GM18870 (cell line): ENCODE measurements around the gene RAB23.
A peak's percentile ranks its signal among the peaks of the same experiment; 100 is the strongest.
"Not testable (repeated sequence)": the region's sequence is repeated elsewhere in the genome, so short reads cannot be mapped to it uniquely, and the experiment has no call there.

Experiments used
- ATAC-seq: cut with Tn5 transposase; IDR thresholded peaks from one replicate; pipeline ENCODE4 v1.9.1; 2021; ENCODE audit warnings: moderate library complexity; ENCODE audit not compliant: unreplicated experiment

The RAB23 gene

DNA sequence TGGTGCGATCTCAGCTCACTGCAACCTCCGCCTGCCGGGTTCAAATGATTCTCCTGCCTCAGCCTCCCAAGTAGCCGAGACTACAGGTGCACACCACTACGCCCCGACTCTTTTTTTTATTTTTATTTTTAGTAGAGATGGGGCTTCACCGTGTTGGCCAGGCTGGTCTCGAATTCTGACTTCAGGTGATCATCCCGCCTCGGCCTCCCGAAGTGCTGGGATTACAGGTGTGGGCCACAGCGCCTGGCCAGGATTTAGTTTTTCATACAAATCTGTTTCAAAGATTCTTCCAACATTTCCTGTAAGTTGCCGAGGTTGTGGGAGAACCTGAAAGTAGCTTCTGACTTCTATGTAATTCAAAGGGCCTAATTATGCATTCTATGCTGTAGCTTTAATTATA, 21.4 kb upstream of the RAB23 start:
- ATAC-seq, result not testable (repeated sequence)

DNA sequence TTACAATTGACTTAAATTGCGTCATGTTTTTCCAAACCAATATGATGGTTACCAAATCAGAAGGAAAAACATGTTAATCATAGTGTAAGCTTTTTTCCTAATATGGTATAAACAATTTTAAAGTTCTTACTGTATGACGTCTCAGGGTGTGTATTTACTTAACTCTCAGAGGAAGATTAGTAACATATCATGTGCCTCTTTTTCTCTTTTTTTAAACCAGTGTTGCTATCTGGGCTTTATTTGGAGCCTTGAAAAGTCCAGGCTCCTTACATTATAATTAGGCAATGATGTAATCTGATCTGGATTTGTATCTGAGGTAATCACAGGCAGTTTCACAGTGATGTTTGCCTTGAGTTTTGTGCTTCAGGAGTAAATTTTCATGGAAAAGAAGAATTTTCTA, 20.4 kb upstream of the RAB23 start:
- no peak for ATAC-seq

DNA sequence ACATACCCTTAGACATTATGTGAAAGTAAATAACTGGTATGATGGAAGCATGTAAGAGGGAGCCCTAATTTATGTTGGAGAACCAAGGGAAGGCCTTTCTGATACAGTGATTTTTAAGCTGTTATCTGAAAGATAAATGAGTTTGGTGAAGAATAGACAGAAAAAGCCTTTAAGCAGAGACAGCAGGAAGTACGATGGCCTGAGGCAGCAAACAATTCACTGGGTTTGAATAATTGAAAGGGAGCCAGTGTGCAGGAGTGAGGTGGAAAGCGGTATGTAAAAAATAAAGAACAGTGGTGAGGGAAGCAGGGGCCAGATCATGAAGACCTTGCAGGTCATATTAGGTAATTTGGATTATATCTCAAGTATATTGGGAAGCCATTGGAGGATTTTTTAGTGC, 4.1 kb upstream of the RAB23 start:
- ATAC-seq, result no peak

DNA sequence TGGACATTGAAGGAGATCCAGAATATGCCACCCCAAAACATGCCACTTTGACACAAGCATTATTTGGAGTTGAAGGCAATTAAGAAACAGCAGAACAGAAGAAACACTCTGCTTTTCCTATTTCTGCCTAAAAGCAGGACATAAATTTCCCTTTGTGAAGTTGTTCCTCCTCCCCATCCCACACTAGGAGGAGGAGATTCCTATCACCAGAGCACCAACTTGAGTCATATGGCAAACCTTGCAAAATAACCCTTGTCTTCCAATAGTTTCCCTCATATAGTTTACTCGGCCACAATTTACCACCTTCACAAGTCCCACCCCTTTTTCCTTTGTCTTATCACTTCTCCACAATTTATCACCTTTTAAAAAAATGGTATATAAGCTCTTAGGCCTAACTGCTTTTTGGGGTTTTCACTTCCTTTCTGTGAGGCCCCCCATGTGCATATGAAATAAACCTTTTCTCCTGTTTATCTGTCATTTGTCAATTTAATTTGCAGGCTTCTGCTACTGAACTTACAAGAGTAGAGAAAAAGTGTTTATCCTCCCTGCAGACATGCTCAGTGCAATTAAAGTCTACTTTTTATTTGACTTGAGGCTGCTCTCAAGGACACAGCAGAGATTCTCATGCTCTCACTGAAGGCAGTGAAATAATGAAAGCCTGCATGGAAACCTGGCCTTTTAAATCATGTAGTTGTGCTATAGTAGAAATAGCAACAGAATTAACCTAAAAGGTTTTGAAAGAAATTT, 2.8 kb upstream of the RAB23 start:
- no peak for ATAC-seq

DNA sequence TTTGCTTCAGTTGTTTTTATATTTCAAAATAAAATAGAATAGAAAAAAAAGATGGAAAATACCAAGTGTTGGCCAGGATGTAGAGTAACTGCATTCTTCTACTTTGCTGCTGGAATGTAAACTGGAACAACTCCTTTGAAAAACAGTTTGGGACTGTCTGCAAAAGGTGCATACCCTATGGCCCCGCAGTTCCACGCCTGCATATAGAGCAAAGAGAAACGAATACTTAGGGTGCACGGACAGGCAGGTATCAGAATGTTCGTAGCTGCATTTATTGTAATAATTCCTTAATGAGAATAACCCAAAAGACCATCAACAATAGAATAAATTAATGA, 603 bp upstream of the RAB23 start:
- no peak for ATAC-seq

DNA sequence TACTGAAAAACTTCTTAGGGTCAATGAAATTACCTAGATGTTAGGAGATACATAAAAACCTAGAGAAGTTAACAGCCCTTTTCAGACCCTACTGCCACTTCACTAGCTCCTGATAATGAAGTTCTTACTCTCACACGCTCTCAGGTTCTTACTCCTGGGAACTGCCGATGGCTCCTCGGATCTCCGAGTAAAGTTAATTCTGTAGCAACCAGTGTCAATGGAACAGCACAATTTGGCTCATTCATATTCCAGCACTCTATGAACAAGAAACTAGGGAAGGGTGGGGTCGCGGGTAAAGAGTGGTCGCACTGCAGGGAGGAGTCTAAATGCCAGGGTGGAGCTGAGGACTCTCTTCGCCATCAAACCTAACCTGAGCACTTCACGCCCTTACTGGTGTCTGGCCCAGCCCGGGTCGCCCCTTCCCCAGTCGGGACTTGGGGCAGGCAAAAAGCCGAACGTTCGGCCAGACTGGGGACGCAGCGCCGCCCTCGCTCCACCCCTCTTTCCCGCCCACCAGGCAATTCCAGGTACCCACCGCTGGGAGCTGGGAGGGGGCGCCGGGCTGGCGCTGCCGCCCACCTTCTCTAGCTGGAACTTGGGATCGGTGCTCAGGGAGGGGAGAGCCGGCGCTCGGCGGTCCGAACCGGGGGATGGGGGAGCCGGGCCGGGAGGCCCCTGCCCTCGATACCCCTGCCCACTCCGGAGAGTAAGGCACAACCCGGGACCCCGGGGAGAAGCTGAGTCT, 744 bp downstream of the RAB23 start:
- peak; percentile 38 for ATAC-seq

DNA sequence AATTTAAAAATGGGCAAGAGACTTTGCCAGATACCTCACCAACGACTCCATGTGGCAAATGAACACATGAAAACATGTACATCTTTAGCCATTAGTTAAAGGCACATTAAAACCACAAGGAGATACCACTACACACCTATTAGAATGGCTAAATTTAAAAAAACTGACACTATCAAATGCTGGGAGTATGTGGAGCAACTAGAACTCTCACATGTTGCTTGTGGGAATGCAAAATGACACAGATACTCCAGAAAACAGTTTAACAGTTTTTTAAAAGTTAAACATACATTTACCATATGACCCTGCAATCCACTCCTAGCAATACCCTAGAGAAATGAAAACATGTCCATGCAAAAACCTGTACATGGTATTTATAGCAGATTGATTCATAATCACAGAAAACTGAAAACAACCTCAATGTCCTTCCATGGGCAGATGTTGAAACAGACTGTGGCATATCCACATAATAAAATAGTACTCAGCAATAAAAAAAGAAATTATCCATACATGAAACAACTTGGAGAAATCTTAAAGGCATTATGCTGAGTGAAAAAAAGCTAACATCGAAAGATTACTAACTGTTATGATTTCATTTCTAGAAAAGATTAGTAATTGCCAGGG, 1.9 kb downstream of the RAB23 start:
- no peak for ATAC-seq

DNA sequence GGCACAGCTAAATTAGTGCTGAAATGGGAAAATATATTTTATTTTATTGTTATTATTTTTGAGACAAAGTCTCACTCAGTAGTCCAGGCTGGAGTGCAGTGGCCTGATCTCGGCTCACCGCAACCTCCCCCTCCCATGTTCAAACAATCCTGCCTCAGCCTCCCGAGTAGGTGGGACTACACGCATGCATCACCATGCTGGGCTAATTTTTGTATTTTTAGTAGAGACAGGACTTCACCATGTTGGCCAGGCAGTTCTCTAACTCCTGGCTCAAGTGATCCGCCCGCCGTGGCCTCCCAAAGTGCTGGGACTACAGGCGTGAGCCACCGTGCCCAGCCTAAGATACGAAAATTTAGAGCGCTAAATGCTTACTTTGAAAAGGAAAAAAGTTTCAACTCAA, 4.8 kb downstream of the RAB23 start:
- no peak for ATAC-seq

DNA sequence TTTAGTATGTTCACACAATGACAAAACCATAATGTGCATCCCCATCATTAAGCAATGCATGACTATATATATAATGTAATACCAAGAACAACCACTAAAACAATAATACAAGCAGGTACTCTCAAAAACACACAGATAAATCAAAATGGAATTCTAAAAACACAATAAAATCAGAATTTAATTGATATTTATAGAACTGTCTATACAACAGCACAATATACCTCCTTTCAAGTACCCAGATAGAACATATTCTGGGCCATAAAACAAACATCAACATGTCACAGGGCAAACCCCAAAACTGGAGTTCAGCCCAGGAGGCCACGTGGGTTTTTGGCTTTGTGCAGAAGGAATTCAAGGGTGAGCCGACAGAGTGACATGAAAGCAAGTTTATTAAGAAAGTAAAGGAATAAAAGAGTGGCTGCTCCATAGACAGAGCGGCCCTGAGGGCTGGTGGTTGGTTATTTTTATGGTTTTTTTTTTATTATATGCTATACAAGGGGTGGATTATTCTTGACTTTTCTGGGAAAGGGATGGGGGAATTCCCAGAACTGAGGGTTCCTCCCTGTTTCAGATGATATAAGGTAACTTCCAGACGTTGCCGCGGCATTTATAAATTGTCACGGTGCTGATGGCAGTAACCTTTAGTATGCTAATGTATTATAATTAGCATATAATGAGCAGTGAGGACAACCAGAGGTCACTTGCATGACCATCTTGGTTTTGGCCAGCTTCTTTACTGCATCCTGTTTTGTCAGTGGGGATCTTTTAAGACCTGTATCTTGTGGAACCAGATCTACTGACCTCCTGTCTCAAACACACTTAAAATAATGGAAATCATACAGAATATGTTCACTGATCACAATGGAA, 5.6 kb downstream of the RAB23 start:
- no peak for ATAC-seq

DNA sequence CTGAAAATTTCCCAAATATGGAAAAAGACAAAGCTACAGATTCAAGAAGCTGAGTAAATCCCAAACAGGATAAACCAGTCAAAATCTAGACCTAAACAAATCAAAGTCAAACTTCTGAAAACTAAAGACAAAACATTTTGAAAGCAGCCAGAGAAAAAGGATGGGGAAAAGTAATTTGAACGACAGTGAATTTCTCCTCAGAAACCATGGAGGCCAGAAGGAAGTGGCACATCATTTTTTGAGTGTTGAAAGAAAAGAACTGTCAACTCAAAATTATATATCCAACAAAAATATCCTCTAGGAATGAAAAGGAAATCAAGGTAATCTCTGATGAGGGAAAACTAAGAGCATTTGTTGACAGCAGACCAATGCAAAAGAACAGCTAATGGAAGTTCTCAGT, 6.8 kb downstream of the RAB23 start:
- no peak for ATAC-seq

DNA sequence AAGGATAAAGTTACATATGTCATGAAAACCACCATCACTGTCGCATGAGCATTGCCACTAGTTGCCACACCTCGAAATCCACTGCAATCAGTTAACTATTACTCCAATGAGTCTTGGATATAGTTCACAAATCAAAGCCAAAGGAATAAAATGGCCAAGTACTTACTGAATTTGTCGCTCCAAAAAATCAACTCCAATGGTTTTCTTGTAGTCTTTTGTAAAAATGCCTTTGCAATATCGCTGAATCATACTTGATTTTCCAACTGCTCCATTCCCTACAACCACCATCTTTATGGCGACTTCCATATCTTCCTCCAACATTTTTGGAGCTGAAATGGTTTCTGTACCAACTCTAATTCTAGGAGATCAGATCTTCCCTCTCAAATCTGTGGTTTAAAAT, 12.0 kb downstream of the RAB23 start:
- no peak for ATAC-seq

DNA sequence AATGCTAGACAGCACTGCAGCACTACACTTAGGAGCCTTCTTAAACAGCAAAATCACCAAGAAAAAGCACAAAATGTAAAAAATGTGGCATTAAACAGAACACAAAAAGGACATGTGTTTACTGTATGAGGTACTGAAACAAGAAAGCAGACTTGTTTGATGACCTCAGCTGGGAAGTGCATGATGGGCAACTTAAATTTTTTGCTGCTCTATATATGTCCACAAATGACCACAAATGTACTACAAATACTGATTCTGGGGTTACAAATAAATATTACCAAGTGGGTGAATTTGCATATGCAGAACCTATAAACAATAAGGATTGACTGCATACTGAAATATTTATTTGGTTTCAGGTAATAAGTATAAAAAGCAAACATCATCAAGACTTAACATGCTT, 13.1 kb downstream of the RAB23 start:
- ATAC-seq, result no peak

DNA sequence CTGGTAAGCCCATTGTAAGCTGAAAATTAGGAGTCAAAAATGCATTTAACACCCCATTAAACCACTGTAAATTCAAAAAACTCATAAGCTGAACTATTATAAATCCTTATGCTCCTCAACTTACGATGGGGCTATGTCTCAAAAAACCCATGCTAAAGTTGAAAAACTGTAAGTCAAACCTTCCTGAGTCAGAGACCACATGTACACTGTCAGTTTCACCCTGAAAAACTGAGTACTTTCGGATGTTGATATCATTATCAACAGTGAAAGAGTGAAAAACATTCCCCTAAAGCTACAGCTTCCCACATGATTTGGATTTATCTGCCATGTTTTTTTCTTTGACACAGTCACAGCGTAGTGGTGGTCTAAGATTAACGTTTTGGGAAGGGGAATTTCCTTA, 14.2 kb downstream of the RAB23 start:
- no peak for ATAC-seq

DNA sequence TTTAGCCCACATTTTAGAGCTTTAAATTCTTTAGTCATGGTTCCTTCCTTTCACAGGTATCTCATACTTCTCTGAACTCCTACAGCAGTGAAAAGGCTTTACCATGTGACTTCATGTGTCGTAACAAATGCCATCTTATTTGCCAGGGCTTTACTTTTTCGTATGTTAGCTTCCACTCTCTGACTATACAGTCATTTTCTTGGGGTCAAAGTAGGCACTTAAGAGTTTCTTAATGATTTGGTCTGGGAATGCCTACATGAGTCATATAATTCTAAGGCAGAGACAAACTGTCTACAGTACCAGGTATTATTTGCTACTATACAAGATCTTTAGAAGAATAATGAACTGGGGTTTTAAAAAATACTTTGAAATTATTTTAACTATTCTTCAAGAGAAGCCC, 15.0 kb downstream of the RAB23 start:
- ATAC-seq, result no peak

DNA sequence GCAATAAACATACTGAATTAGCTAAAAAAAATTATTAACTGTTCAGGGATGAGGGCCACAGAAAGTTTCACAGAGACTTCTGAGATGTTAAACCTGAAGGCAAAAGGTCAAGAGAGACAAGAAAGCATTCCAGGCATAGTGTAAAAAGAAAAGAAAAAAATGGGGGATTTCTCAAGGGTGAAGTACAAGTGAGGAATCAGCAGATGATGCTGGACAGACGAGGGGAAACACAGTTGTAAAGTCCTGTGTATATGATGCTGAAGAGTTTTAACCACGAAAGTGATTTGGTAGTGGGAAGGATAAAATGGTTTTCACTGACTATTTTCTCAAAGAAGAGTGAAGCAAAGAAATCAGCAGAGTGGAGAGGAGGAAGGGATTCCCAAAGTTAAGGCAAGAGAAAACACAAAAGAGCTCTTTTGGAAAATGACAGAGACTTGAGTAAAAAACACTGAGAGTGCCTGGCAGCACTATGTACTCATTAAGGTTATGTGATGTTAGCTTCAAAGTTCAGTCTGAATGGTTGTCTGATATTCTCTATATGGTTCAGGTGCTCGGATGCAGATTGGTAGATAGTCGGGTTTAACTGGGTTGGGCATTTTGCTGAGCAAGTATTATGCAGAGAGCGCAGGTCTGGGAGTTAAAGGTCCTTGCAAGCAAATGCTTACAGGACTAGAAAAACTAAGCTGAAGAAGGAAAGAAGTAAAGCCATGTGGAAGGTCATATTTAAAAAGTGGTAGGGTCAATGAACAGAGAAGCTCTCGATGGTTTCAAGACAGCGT, 16.4 kb downstream of the RAB23 start:
- no peak for ATAC-seq

DNA sequence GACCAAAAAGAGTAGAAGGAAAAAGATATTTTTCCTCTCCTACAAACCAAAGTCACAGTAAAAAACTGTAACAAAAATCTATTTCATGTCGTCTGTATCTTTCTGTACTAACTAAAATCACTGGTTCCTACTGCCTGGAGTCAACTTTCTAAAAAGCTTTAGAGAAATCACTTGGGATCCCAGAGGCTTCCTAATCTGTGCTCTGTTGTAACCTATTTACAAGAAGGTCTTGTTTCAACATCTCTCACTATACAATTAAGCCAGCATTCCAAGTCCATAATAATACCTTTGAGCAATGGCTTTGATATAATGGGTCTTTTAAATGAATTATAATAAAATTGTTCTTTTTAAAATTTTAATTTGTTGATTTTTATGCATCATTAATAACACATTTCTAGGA, 20.4 kb downstream of the RAB23 start:
- no peak for ATAC-seq

DNA sequence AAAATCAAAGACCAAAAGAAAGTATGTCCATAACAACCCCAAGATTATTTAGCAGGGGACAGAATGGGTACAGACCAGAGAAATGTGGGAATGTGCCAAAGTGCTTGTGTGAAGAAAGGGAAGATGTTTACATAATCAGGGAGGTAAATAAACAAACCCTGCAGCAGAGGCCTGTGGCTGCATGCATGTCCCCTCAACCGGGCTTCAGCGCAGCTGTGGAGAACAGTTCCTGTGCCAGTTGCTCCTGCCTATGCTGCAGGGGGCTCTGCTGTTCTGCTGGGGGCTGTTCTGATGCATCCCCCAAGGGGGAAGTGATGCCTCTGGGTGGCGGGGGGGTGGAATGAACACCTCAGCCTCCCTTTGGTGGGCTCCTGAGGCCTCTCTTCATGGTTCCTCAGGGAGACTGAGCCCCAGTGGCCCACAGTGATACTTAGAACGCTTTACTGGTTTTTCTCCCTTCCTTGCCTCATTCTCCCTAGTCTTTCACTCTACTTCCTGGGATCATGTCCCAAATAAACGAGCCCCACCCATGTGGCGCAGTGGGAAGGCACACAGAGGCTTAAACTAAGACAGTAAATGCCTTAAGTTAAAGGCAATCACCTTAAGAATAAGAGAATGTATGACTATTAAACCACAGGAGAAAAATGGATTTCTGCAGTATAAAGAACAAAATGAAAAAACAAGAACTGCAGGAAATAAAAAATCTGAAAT, 23.0 kb downstream of the RAB23 start:
- no peak for ATAC-seq

DNA sequence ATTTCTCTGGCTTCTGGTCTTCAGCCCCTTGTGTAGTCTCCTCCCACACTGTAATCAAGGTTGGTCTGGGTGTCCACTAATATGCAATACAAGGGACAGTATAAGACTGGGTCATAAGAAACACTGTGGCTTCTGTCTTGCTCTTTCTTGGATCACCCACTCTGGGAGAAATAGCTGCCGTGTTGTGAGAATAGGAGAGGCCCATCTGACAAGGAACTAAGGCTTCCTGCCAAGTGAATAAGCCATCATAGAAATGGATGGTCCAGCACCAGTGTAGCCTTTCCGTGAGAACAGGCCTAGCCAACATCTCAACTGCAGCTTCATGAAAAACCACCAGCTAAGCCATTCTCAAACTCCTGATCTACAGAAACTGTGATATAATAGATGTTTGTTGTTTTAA, 26.6 kb downstream of the RAB23 start:
- no peak for ATAC-seq

DNA sequence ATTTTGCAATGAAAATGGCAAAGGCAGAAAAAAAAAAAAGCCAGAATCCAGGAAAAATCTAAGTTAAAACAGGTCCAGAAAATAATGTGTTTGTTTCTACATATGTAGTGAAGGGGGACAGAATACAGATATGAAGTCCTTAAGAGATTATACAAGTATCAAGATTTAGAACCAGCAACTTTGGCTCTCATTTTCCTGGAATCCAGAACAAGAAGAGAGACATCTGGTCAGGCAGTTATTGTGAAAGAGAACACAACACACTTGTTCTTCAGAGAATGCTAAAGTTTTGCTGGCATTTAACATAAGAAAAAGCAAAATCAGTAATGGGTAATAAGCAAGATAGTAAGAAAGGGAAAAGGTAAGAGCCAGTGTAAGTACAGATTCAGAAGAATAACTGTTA, 28.9 kb downstream of the RAB23 start:
- ATAC-seq, result no peak

DNA sequence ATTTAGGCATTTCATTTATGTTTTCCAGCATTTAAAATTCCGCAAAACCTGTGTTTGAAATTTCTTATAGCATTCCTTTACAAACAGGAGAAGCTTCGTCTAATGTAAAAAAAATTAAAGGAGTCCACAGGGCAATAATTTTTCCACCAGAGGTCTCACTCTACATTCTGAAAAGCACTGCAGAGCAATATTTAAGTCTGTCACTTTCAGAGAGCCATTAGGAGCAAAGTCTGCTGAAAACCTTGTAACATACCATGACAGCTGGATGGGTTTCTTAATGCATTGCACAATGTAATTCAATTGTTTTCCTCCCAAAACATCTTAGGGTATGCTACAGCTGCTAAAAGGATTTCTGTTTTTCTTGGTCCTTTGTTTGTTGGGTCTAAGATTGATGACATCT, 32.0 kb downstream of the RAB23 start:
- ATAC-seq, result no peak
